GM12892 (cell line): ENCODE data around the gene TTBK2.

Experiments
- POLR2A ChIP-seq: IDR thresholded peaks from 2 replicates; pipeline ENCODE4 v1.6.1; 2011; ENCODE audit warnings: low read depth, low read length, control low read depth
- POLR2AphosphoS5 ChIP-seq: IDR thresholded peaks from 2 replicates; pipeline ENCODE4 v1.6.1; 2011; ENCODE audit warnings: low read depth, low read length, control low read depth
- TAF1 ChIP-seq: IDR thresholded peaks from 2 replicates; pipeline ENCODE4 v1.6.1; 2011; ENCODE audit warnings: low read depth, mild to moderate bottlenecking, control low read depth, low read length, borderline replicate concordance

- no peak for TF ChIP-seq POLR2A
- TF ChIP-seq POLR2AphosphoS5: no peak
- TF ChIP-seq TAF1: no peak
Observed at GRCh38 chr15:42788725-42789124, 131.9 kb downstream of the TTBK2 start.
